Lower leg skin (tissue), 4 donors: ENCODE measurements around the gene FAM174C. TPM values are rescaled to one million over a fixed set of nuclear protein-coding genes. Genes with fewer than 3 reads are reported as not detected.

Source experiments
- DNase-seq, 2 donors: peaks; one replicate each; pipeline ENCODE4 v3.0.0-alpha.2; 2019; ENCODE audit warnings: low spot score in 2 of 2
- H3K4me3 ChIP-seq: fragments of 200-600 bp; sonication (generic); 2 replicates; pipeline ENCODE4 v1.5.1; 2017; ENCODE audit warnings: mild to moderate bottlenecking, low read depth; ENCODE audit not compliant: poor library complexity, severe bottlenecking
- POLR2A ChIP-seq, 2 donors: fragments of 450-650 bp; IDR thresholded peaks; one replicate each; pipeline ENCODE4 v1.6.1; 2016 to 2017; ENCODE audit warnings: antibody characterized with exemption in 2 of 2, mild to moderate bottlenecking in 1 of 2, moderate library complexity in 1 of 2
- WGBS, 2 donors: methylation state at CpG; one replicate each; pipeline ENCODE4 v1.1.5; 2018; 5-methylcytosine and 5-hydroxymethylcytosine counted together
- intact Hi-C: fragments of 100-400 bp; cut with DNase I; formaldehyde crosslinking; loops from one replicate; pipeline ENCODE4 v1.15.0; 2023; ENCODE audit warnings: low total_unique reads
- total RNA-seq, 4 donors: library from RNA; depleted of rRNA; stranded (reverse); fragments of >200 nt; gene quantifications; one replicate each; pipeline ENCODE4 v1.1.0, GENCODE V29; 2016
- TF ChIP-seq, protein P1 (sequence below), 3 donors: fragments of 450-650 bp; IDR thresholded peaks; one replicate each; pipeline ENCODE4 v1.5.1; 2016; ENCODE audit warnings: antibody characterized with exemption in 3 of 3, mild to moderate bottlenecking in 3 of 3, moderate library complexity in 2 of 3

Gene FAM174C
- total RNA-seq, 4 donors from 2014 or later: 66.3 to 74.1 (median 68.8) TPM

DNA sequence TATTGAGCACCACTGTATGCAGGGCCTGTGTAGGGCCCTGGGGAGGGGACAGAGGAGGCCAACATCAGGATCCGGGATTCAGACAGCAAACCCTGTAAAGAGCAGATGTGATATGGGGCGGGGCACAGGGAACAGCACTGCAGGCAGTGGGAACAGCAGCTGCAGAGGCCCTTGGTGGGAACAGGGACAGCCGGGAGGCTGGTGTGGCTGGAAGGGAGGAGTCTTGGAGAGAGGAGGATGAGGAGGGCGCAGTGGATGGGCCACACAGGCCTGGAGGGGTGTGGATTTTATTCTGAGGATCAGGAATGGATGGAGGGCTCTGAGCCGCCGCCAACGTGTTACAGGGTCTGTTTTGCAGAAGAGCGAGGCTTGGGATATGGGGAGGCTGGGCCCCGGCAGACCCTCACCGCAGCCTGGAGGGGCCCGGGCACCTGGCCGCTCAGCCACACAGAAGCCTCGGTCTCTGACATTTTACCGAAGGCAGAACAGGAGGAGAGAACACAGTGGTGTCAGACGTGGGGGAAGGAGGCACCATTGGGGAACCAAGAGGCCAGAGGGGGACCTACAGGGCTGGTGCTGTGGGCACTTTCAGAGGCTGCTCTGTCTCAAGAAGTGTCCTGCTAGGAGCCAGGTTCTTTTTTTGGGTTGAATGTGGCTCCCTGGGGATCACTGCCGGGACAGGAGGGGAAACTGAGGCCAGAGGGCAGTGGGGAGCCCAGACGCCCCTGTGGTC, 17.3 kb downstream of the FAM174C start:
- DNase-seq: no peak
- WGBS, 2 donors: 77 to 81% methylated on average over 16 to 17 of the region's 17 CpGs
- no peak for TF ChIP-seq POLR2A (IDR thresholded peaks at IDR 0.05)
- TF ChIP-seq, protein P1, sequence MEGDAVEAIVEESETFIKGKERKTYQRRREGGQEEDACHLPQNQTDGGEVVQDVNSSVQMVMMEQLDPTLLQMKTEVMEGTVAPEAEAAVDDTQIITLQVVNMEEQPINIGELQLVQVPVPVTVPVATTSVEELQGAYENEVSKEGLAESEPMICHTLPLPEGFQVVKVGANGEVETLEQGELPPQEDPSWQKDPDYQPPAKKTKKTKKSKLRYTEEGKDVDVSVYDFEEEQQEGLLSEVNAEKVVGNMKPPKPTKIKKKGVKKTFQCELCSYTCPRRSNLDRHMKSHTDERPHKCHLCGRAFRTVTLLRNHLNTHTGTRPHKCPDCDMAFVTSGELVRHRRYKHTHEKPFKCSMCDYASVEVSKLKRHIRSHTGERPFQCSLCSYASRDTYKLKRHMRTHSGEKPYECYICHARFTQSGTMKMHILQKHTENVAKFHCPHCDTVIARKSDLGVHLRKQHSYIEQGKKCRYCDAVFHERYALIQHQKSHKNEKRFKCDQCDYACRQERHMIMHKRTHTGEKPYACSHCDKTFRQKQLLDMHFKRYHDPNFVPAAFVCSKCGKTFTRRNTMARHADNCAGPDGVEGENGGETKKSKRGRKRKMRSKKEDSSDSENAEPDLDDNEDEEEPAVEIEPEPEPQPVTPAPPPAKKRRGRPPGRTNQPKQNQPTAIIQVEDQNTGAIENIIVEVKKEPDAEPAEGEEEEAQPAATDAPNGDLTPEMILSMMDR (IDR thresholded peaks at IDR 0.05): no peak
- H3K4me3 ChIP-seq: no peak overlapping the region
- intact Hi-C loops: no loop called here

DNA sequence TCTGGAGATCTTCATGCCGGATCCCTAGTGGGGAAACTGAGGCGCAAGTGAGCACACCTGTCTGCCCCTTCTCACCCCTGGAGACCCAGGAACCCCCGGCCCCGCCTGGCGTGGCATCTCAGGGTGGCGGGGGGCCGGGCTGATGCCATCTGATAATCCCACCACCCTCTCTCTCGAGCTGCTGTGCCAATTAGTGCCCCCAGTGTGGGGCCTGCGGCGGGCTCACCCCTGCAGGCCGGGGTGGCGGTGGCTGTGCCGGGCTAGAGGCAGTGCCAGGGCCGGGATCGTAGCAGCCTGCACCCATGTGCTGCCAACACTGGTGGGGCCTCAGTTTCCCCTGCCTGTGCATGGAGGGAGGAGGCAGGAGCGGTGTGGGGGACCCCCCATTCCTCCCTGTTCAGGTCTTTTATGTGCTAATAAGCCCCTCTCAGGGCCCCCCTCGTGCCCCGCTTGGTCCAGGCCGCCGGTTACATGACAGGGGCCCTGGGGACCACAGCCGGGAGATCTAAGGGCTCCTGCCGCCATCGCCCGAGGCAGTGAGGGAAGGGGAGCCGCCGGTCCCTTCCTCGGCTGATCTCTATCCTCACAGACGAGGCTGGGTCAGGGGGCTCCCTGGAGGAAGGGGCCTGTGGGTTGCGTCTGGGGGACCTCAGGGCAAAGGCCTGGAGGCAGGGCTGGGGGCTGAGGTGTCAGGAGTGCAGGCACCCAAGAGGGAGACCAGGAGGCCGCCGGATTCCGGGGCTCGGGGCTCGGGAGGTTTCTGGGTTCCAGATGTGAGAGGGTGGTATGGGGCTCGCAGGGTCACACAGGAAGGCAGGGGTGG, 18.7 kb downstream of the FAM174C start:
- intact Hi-C loops: no loop called here
- no peak for TF ChIP-seq POLR2A (IDR thresholded peaks at IDR 0.05)
- TF ChIP-seq, protein P1 (IDR thresholded peaks at IDR 0.05): no peak
- H3K4me3 ChIP-seq: no peak overlapping the region
- WGBS, 2 donors: 52 to 56% methylated on average over 30 to 34 of the region's 35 CpGs
- no peak for DNase-seq

DNA sequence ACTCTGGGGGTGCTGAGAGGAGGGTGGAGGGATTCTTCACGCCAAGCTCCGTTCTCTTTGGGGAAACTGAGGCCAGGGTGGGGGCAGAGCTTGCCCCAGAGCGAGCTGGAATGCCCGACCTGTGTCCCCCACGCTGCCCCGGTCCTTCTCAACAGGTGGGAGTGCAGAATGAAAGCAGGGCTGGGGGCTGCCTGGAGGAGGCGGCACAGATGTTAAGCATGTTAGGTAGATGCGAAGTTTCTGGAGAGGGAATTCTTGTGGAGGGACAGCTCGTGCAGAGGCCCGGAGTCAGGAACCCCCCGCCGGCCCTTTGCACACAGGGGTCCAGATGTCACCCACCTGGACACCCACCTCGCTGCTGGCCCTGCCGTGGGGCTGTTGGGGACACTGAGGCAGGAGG, 19.4 kb downstream of the FAM174C start:
- DNase-seq: no peak
- WGBS, 2 donors: 56 to 74% methylated on average over 10 to 14 of the region's 14 CpGs
- intact Hi-C loops: no loop called here
- no peak for TF ChIP-seq POLR2A (IDR thresholded peaks at IDR 0.05)
- TF ChIP-seq, protein P1 (IDR thresholded peaks at IDR 0.05): no peak
- H3K4me3 ChIP-seq: no peak overlapping the region

DNA sequence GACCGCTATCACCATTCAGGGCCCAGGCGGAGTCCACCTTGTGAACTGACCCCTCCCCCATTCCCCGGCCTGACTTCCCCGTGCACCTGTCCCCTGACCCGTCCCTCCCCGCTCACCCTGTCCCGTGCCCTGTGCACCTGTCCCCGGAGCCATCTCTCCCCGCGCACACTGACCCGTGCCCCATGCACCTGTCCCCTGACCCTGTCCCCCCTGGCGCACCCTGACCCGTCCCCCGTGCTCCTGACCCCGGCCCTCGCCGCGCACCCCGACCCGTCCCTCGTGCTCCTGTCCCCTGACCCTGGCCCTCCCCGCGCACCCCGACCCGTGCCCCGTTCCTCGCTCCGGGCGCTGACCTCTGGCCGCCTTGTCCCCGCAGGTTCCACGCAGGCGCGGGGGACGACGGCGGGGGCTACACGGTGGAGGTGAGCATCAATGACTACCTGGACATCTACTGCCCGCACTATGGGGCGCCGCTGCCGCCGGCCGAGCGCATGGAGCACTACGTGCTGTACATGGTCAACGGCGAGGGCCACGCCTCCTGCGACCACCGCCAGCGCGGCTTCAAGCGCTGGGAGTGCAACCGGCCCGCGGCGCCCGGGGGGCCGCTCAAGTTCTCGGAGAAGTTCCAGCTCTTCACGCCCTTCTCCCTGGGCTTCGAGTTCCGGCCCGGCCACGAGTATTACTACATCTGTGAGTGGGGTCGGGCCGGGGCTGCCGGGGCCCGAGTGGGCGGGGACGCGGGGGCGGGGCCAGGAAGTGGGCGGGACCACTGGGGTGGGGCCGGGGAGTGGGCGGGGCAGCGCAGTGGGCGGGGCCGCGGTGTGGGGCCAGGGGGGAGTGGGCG, 20.1 kb downstream of the FAM174C start:
- no peak overlapping the region for H3K4me3 ChIP-seq
- intact Hi-C loops: no loop called here
- no peak for TF ChIP-seq POLR2A (IDR thresholded peaks at IDR 0.05)
- TF ChIP-seq, protein P1 (IDR thresholded peaks at IDR 0.05): no peak
- DNase-seq: no peak
- WGBS, 2 donors: 20 to 26% methylated on average over 13 to 38 of the region's 82 CpGs

DNA sequence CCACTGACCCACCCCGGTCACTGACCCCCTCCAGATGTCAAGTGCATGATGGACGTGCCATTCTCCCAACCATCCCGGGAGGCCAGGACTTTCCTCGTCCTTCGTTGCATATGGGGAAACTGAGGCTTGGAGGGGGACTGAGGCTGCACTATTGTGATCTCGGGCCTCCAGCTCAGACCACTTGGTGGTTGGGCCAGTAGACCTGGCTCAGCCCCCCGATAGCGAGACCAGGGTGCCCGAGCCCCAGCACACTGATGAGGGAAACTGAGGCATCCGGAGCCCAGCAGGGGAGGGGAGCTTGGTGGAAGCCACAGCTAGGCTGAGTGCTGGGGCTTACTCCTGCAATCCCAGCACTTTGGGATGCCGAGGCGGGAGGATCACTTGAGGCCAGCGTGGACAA, 20.7 kb downstream of the FAM174C start:
- intact Hi-C loops: no loop called here
- no peak for TF ChIP-seq POLR2A (IDR thresholded peaks at IDR 0.05)
- TF ChIP-seq, protein P1 (IDR thresholded peaks at IDR 0.05): no peak
- DNase-seq: no peak
- 76 to 78% methylated on average over 12 to 13 of the region's 13 CpGs for WGBS, 2 donors
- H3K4me3 ChIP-seq: no peak overlapping the region
